PC-3 (cell line): ENCODE measurements around the gene CASZ1. TPM values are rescaled to one million over a fixed set of nuclear protein-coding genes. Genes with fewer than 3 reads are reported as not detected.

ENCODE experiments used
- ATAC-seq: fragments of 200-7000 bp; cut with Tn5 transposase; 2 replicates; pipeline ENCODE4 v1.9.1; 2020; ENCODE audit warnings: mild to moderate bottlenecking, moderate library complexity
- BruUV-seq: library from RNA; stranded (reverse); fragments of 400-500 nt; replicated peaks from 2 replicates; lab custom pipeline; 2021; lab: Mats Ljungman, UMichigan
- CTCF ChIA-PET: fragments of 300-600 bp; sonication (Branson Sonifier 250); formaldehyde crosslinking; loops from one replicate; lab custom pipeline; 2022; ENCODE audit warnings: antibody characterized with exemption; lab: Charles Lee
- POLR2A ChIA-PET: fragments of 300-600 bp; sonication (Branson Sonifier 250); formaldehyde crosslinking; loops from one replicate; lab custom pipeline; 2022; ENCODE audit warnings: antibody characterized with exemption; ENCODE audit not compliant: unreplicated experiment; lab: Charles Lee
- DNase-seq: peaks from one replicate; pipeline ENCODE4 v3.0.0-alpha.2; 2015
- H2AFZ ChIP-seq: fragments of 300-600 bp; sonication (generic); 2 replicates; pipeline ENCODE4 v1.6.0; 2016; ENCODE audit warnings: antibody characterized with exemption, low read length
- H3F3A ChIP-seq: fragments of 300-600 bp; sonication (generic); one replicate; pipeline ENCODE4 v1.6.0; 2017; ENCODE audit warnings: antibody characterized with exemption, low read length, control low read depth, mild to moderate bottlenecking; ENCODE audit not compliant: unreplicated experiment
- H3K27ac ChIP-seq: fragments of 300-600 bp; sonication (generic); 2 replicates; pipeline ENCODE4 v1.5.1; 2016; ENCODE audit warnings: mild to moderate bottlenecking, low read length
- H3K27me3 ChIP-seq: fragments of 300-600 bp; sonication (generic); 2 replicates; pipeline ENCODE4 v1.6.1; 2016; ENCODE audit warnings: low read length, mixed read lengths
- H3K36me3 ChIP-seq: fragments of 300-600 bp; sonication (generic); 2 replicates; pipeline ENCODE4 v1.6.1; 2016; ENCODE audit warnings: low read depth, mixed run types, low read length, mixed read lengths
- H3K4me1 ChIP-seq: fragments of 300-600 bp; sonication (generic); 2 replicates; pipeline ENCODE4 v1.5.1; 2016; ENCODE audit warnings: low read length; ENCODE audit not compliant: insufficient read depth
- H3K4me2 ChIP-seq: fragments of 300-600 bp; sonication (generic); 2 replicates; pipeline ENCODE4 v1.6.0; 2016; ENCODE audit warnings: low read length
- H3K4me3 ChIP-seq: fragments of 300-600 bp; sonication (generic); 2 replicates; pipeline ENCODE4 v1.5.1; 2016; ENCODE audit warnings: mild to moderate bottlenecking, low read length, mixed read lengths
- H3K79me2 ChIP-seq: fragments of 300-600 bp; sonication (generic); 2 replicates; pipeline ENCODE4 v1.6.1; 2017; ENCODE audit warnings: low read length, mixed read lengths
- H3K9ac ChIP-seq: fragments of 300-600 bp; sonication (generic); 2 replicates; pipeline ENCODE4 v1.6.0; 2016; ENCODE audit warnings: mild to moderate bottlenecking, low read length
- H3K9me2 ChIP-seq: fragments of 300-600 bp; sonication (generic); replicated peaks from 2 replicates; pipeline ENCODE4 v1.6.1; 2016; ENCODE audit warnings: mixed run types, low read length, mixed read lengths
- H3K9me3 ChIP-seq: fragments of 300-600 bp; sonication (generic); 2 replicates; pipeline ENCODE4 v1.6.1; 2016; ENCODE audit warnings: low read length, mixed read lengths
- H4K20me1 ChIP-seq: fragments of 300-600 bp; sonication (generic); 2 replicates; pipeline ENCODE4 v1.6.1; 2016; ENCODE audit warnings: low read length, mixed read lengths
- EZH2 ChIP-seq: fragments of 300-600 bp; sonication (generic); IDR thresholded peaks from one replicate; pipeline ENCODE4 v1.6.1; 2017; ENCODE audit warnings: antibody characterized with exemption, mild to moderate bottlenecking, low read length; ENCODE audit not compliant: unreplicated experiment
- EZH2phosphoT487 ChIP-seq: fragments of 300-600 bp; sonication (generic); IDR thresholded peaks from 2 replicates; pipeline ENCODE4 v1.6.1; 2018; ENCODE audit warnings: mild to moderate bottlenecking, antibody characterized with exemption, low read length, borderline replicate concordance
- intact Hi-C: fragments of 100-400 bp; cut with micrococcal nuclease; formaldehyde crosslinking; loops from 2 replicates; pipeline ENCODE4 v1.9.0; 2023
- total RNA-seq: library from RNA; depleted of rRNA; stranded (reverse); fragments of >200 nt; gene quantifications from 2 replicates; pipeline ENCODE4 v1.2.3, GENCODE V29; 2014
- TF ChIP-seq, protein P1 (sequence below): fragments of 300-600 bp; sonication (generic); conservative IDR thresholded peaks from 2 replicates; pipeline ENCODE4 v1.5.1; 2017; ENCODE audit warnings: antibody characterized with exemption, low read depth, mild to moderate bottlenecking, low read length

CASZ1 gene
- total RNA-seq, 1 experiment from 2014 or later: 12.8 TPM

DNA sequence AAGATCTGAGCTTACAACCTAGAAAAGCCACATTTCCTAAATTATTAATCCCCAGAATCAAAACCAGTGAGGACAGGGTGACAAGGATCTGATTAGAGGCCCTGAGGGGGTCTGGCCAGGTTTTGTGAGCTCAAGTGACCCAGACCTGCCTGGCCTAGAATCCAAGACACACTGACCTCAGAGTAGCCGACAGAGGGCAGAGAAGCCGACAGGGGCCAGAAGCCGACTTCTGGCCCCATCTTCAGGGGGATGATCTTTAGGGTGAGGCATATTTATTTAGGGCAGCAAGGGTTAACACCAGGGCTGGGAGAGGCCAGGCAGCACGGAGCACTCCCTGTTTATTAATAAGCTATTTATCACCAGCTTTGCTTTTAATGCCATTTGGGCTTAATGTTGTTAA, 45.3 kb downstream of the CASZ1 start:
- H3K4me1 ChIP-seq: no peaks in the 10 kb centered on the region
- no peaks in the 10 kb centered on the region for H3K9me2 ChIP-seq
- ATAC-seq (no peak), DNase-seq (no peak)
- no peak overlapping the region for H3K9ac ChIP-seq
- no peak overlapping the region for H3K27ac ChIP-seq
- H3K4me2 ChIP-seq: no peak overlapping the region
- H3K27me3 ChIP-seq: no peaks in the 10 kb centered on the region
- H2AFZ ChIP-seq: no peak overlapping the region
- BruUV-seq: no TSS peak
- no peaks in the 10 kb centered on the region for H4K20me1 ChIP-seq
- ChIA-PET POLR2A (no interaction called here), CTCF (no interaction called here)
- H3F3A ChIP-seq: no peaks in the 10 kb centered on the region
- TF ChIP-seq, protein P1, sequence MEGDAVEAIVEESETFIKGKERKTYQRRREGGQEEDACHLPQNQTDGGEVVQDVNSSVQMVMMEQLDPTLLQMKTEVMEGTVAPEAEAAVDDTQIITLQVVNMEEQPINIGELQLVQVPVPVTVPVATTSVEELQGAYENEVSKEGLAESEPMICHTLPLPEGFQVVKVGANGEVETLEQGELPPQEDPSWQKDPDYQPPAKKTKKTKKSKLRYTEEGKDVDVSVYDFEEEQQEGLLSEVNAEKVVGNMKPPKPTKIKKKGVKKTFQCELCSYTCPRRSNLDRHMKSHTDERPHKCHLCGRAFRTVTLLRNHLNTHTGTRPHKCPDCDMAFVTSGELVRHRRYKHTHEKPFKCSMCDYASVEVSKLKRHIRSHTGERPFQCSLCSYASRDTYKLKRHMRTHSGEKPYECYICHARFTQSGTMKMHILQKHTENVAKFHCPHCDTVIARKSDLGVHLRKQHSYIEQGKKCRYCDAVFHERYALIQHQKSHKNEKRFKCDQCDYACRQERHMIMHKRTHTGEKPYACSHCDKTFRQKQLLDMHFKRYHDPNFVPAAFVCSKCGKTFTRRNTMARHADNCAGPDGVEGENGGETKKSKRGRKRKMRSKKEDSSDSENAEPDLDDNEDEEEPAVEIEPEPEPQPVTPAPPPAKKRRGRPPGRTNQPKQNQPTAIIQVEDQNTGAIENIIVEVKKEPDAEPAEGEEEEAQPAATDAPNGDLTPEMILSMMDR: no peak
- no peak for TF ChIP-seq EZH2
- no peak for TF ChIP-seq EZH2phosphoT487
- no peaks in the 10 kb centered on the region for H3K79me2 ChIP-seq
- no peaks in the 10 kb centered on the region for H3K9me3 ChIP-seq
- intact Hi-C loops: no loop called here
- no peaks in the 10 kb centered on the region for H3K36me3 ChIP-seq
- no peak overlapping the region for H3K4me3 ChIP-seq

DNA sequence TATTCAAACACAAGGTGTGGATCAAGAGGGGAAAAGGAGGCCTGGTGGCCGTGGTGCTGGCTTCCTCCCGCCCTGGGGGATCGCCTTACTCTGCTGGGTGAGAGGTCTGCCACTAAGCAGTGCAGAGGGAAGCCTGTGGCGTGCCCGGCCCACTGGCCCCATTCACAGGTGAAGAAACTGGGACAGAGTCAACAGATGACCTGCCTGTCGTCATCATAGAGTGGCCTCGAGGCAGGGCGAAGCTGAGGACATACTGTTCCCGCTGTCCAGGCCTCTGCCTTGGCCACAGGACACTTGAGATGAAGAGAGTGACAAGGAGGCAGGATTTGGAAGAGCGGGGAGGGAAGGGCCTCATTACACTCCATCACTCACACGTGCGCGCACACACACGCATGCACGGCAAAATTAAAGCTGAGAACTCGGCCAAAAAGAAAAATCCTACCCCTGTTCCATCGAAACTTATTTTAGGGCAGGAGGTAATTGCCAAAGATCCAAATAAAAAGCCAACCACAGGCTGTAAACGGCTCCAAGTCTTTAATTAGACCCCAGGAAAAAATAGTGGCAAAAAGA, 50.5 kb downstream of the CASZ1 start:
- CTCF ChIA-PET: no interaction called here
- Histone ChIP-seq H3K4me2 (no peak overlapping the region), H3K36me3 (no peaks in the 10 kb centered on the region), H3K27me3 (no peaks in the 10 kb centered on the region), H3K79me2 (no peaks in the 10 kb centered on the region), H3K9me2 (no peaks in the 10 kb centered on the region), H3K9me3 (no peaks in the 10 kb centered on the region), H4K20me1 (no peaks in the 10 kb centered on the region), H3F3A (no peaks in the 10 kb centered on the region), H3K27ac (no peak overlapping the region), H3K4me1 (no peaks in the 10 kb centered on the region), H2AFZ (no peak overlapping the region), H3K4me3 (no peak overlapping the region), H3K9ac (no peak overlapping the region)
- ATAC-seq (no peak), DNase-seq (no peak)
- no peak for TF ChIP-seq EZH2
- TF ChIP-seq EZH2phosphoT487: no peak
- TF ChIP-seq, protein P1: no peak
- BruUV-seq: no TSS peak
- POLR2A ChIA-PET: no interaction called here
- intact Hi-C loops: no loop called here

DNA sequence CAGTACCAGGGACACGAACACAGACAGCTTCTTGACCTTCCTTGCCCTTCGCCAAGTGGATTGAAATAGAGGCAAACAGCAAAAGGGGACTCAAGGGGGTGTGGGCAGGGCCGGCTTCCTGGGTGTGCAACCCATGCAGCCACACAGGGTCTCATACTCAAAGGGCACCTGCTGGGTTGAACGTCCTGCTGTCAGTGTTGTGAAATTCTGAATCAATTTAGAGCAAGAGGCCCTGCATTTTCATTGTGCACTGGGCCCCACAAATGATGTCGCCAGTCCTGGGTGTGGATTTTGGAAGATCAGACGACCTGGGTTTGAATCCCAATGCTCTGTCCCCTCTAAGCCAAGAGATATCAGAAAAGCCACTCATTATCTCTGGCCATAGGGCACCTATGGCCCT, 51.1 kb downstream of the CASZ1 start:
- Histone ChIP-seq H3K79me2 (no peaks in the 10 kb centered on the region), H3F3A (no peaks in the 10 kb centered on the region), H3K4me1 (no peaks in the 10 kb centered on the region), H3K9me3 (no peaks in the 10 kb centered on the region), H3K9ac (no peak overlapping the region), H3K27me3 (no peaks in the 10 kb centered on the region), H3K27ac (no peak overlapping the region), H4K20me1 (no peaks in the 10 kb centered on the region), H2AFZ (no peak overlapping the region), H3K36me3 (no peaks in the 10 kb centered on the region), H3K9me2 (no peaks in the 10 kb centered on the region), H3K4me3 (no peak overlapping the region), H3K4me2 (no peak overlapping the region)
- no peak for DNase-seq
- CTCF ChIA-PET: no interaction called here
- TF ChIP-seq EZH2phosphoT487 (no peak), EZH2 (no peak)
- TF ChIP-seq, protein P1: no peak
- intact Hi-C loops: no loop called here
- POLR2A ChIA-PET: no interaction called here
- BruUV-seq: no TSS peak
- ATAC-seq: no peak
